Osteocyte (in vitro differentiated cells): ENCODE results near the gene LARP7. TPM values are rescaled to one million over a fixed set of nuclear protein-coding genes. Genes with fewer than 3 reads are reported as not detected.
"Not testable (repeated sequence)": the region's sequence is repeated elsewhere in the genome, so short reads cannot be mapped to it uniquely, and the experiment has no call there.

ENCODE experiments used
- DNase-seq: peaks from one replicate; pipeline ENCODE4 v3.0.0; 2021; ENCODE audit warnings: mixed read lengths; ENCODE audit not compliant: unreplicated experiment; ENCODE audit errors: extremely low spot score
- H3K27ac Mint-ChIP-seq: one replicate; pipeline ENCODE4 v1.8.0; 2021; ENCODE audit warnings: mild to moderate bottlenecking, mixed read lengths; ENCODE audit not compliant: unreplicated experiment
- H3K27me3 Mint-ChIP-seq: one replicate; pipeline ENCODE4 v1.8.0; 2021; ENCODE audit warnings: mixed read lengths; ENCODE audit not compliant: unreplicated experiment
- H3K36me3 Mint-ChIP-seq: one replicate; pipeline ENCODE4 v1.8.0; 2021; ENCODE audit warnings: mixed read lengths; ENCODE audit not compliant: unreplicated experiment
- H3K4me1 Mint-ChIP-seq: one replicate; pipeline ENCODE4 v1.8.0; 2021; ENCODE audit warnings: mixed read lengths; ENCODE audit not compliant: unreplicated experiment
- H3K4me3 Mint-ChIP-seq: one replicate; pipeline ENCODE4 v1.8.0; 2021; ENCODE audit warnings: mild to moderate bottlenecking, moderate library complexity, mixed read lengths; ENCODE audit not compliant: unreplicated experiment
- H3K9me3 Mint-ChIP-seq: one replicate; pipeline ENCODE4 v1.8.0; 2021; ENCODE audit warnings: mixed read lengths; ENCODE audit not compliant: unreplicated experiment
- total RNA-seq: library from RNA; stranded (reverse); gene quantifications from 2 replicates; pipeline ENCODE4 v1.2.1, GENCODE V29; 2021
- TF ChIP-seq, protein P1 (sequence below): fragments of 200-600 bp; sonication (generic); IDR thresholded peaks from 2 replicates; pipeline ENCODE4 v1.5.0; 2021; ENCODE audit warnings: antibody characterized with exemption, mild to moderate bottlenecking, moderate library complexity

LARP7 gene
- total RNA-seq, 1 donor from 2014 or later = 43.3 TPM

GRCh38 chr4:112633477-112634235, 3.3 kb upstream of the LARP7 start:
- TF ChIP-seq, protein P1, sequence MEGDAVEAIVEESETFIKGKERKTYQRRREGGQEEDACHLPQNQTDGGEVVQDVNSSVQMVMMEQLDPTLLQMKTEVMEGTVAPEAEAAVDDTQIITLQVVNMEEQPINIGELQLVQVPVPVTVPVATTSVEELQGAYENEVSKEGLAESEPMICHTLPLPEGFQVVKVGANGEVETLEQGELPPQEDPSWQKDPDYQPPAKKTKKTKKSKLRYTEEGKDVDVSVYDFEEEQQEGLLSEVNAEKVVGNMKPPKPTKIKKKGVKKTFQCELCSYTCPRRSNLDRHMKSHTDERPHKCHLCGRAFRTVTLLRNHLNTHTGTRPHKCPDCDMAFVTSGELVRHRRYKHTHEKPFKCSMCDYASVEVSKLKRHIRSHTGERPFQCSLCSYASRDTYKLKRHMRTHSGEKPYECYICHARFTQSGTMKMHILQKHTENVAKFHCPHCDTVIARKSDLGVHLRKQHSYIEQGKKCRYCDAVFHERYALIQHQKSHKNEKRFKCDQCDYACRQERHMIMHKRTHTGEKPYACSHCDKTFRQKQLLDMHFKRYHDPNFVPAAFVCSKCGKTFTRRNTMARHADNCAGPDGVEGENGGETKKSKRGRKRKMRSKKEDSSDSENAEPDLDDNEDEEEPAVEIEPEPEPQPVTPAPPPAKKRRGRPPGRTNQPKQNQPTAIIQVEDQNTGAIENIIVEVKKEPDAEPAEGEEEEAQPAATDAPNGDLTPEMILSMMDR = peak; percentile 67
- no peak for DNase-seq
- Mint-ChIP-seq H3K4me3 (no peak overlapping the region), H3K27ac (no peak overlapping the region), H3K4me1 (peaks cover 13% of the 10 kb centered on the region), H3K36me3 (peaks cover 3% of the 10 kb centered on the region), H3K27me3 (no peaks in the 10 kb centered on the region), H3K9me3 (no peaks in the 10 kb centered on the region)

DNA sequence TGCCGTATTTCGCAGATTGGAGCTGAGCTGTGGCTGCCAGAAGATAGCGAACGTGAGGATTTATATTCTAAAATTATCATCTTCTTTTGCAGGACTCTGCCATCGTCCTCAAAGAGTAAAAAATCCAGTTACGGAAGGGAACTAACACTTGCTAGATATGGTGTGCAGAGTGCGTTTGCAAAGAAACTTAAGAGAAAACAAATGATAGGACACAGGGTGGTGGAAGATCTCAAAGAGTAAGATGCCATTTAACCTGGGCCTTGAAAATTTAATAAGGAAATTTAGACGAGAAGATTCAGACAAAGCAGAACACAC, 566 bp downstream of the LARP7 start:
- Mint-ChIP-seq H3K36me3 (peaks cover 5% of the 10 kb centered on the region), H3K9me3 (no peaks in the 10 kb centered on the region), H3K4me3 (no peak overlapping the region), H3K4me1 (peaks cover 13% of the 10 kb centered on the region), H3K27me3 (no peaks in the 10 kb centered on the region), H3K27ac (no peak overlapping the region)
- no peak for DNase-seq
- TF ChIP-seq, protein P1 = no peak

GRCh38 chr4:112642526-112642925, 5.6 kb downstream of the LARP7 start:
- TF ChIP-seq, protein P1 = no peak
- no peak overlapping the region for H3K27ac Mint-ChIP-seq
- no peak overlapping the region for H3K4me3 Mint-ChIP-seq
- no peaks in the 10 kb centered on the region for H3K27me3 Mint-ChIP-seq
- DNase-seq = no peak
- H3K4me1 Mint-ChIP-seq = peaks cover 1% of the 10 kb centered on the region
- no peaks in the 10 kb centered on the region for H3K9me3 Mint-ChIP-seq
- peaks cover 30% of the 10 kb centered on the region for H3K36me3 Mint-ChIP-seq

DNA sequence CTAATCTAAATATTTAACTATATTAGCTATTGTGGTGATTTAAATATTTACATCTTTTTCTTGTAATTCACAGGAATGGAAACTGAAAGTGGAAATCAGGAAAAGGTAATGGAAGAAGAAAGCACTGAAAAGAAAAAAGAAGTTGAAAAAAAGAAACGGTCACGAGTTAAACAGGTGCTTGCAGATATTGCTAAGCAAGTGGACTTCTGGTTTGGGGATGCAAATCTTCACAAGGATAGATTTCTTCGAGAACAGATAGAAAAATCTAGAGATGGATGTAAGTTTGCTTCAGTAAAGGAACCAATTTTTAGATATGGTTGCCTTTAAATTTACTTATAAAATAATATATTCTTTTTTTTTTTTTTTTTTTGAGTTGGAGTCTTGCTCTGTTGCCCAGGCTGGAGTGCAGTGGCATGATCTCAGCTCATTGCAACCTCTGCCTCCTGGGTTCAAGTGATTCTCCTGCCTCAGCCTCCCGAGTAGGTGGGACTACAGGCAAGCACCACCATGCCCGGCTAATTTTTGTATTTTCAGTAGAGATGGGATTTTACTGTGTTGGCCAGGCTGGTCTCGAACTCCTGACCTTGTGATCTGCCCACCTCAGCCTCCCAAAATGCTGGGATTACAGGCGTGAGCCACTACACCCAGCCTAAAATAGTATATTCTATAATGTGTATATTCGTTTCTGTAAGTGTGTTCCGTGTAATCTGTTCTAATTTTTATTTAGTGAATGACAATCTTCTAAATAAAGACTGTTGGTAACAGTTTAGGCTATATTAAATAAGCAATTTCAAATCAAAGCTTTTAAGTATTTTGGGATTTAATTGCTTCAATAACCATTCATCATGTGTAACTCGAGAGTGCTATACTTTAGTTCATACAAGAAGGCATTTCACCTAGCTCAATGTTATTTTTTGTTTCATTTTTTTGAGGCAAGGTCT, 7.9 kb downstream of the LARP7 start:
- not testable (repeated sequence) for H3K9me3 Mint-ChIP-seq, H3K27ac Mint-ChIP-seq, DNase-seq, H3K4me3 Mint-ChIP-seq, H3K27me3 Mint-ChIP-seq, H3K4me1 Mint-ChIP-seq
- peaks cover 34% of the 10 kb centered on the region for H3K36me3 Mint-ChIP-seq

DNA sequence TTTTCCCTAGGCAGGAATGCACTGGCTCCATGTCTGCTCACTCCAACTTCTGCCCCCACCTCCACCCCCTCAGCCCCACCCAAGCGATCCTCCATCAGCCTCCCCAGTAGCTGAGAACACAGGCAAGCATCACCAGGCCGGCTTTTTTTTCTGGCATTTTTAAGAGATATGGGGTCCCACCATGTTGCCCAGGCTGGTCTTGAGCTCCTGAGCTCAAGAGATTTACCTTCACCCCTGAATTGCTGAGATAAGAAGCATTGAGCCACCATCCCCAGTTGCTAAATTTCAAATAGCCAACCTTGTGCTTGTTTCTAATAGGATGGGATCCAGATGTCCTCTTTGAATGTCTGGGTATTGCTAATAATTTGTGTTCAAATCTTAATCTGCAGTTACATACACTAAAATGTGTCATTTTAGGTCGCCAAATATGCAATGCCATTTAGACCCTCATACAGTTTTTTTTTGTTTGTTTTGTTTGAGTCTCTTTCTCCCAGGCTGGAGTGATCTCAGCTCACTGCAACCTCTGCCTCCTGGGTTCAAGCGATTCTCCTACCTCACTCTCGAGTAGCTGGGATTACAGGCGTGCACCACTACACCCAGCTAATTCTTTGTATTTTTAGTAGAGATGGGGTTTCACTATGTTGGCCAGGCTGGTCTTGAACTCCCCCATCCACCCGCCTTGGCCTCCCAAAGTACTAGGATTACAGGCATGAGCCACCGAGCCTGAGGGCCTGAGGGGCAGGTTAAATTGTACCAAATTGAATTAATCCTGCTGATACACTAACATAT, 8.8 kb downstream of the LARP7 start:
- TF ChIP-seq, protein P1 = no peak
- Mint-ChIP-seq H3K4me3 (no peak overlapping the region), H3K27ac (no peak overlapping the region), H3K4me1 (peaks cover 1% of the 10 kb centered on the region), H3K36me3 (peaks cover 35% of the 10 kb centered on the region), H3K27me3 (no peaks in the 10 kb centered on the region), H3K9me3 (no peaks in the 10 kb centered on the region)
- no peak for DNase-seq
